Neural crest cell (in vitro differentiated cells): ENCODE results near the gene CACNA2D3. TPM values are rescaled to one million over a fixed set of nuclear protein-coding genes. Genes with fewer than 3 reads are reported as not detected.

Experiments used
- DNase-seq: peaks from one replicate; pipeline ENCODE4 v3.0.0; 2021; ENCODE audit warnings: low read depth, mixed read lengths, low spot score
- H3K27ac Mint-ChIP-seq: one replicate; pipeline ENCODE4 v1.8.0; 2021; ENCODE audit warnings: mild to moderate bottlenecking, mixed read lengths; ENCODE audit not compliant: unreplicated experiment
- H3K27me3 Mint-ChIP-seq: 2 replicates; pipeline ENCODE4 v1.8.0; 2021; ENCODE audit warnings: low read depth, mild to moderate bottlenecking, mixed read lengths
- H3K36me3 Mint-ChIP-seq: 2 replicates; pipeline ENCODE4 v1.8.0; 2021; ENCODE audit warnings: low read depth, mild to moderate bottlenecking, mixed read lengths
- H3K4me1 Mint-ChIP-seq: 2 replicates; pipeline ENCODE4 v1.8.0; 2021; ENCODE audit warnings: mixed read lengths
- H3K4me3 Mint-ChIP-seq: one replicate; pipeline ENCODE4 v1.8.0; 2021; ENCODE audit warnings: mild to moderate bottlenecking, mixed read lengths
- H3K9me3 Mint-ChIP-seq: 2 replicates; pipeline ENCODE4 v1.8.0; 2021; ENCODE audit warnings: mixed read lengths
- total RNA-seq: library from RNA; stranded (reverse); gene quantifications from 2 replicates; pipeline ENCODE4 v1.2.1, GENCODE V29; 2021
- TF ChIP-seq, protein P1 (sequence below): fragments of 200-600 bp; sonication (generic); conservative IDR thresholded peaks from 2 replicates; pipeline ENCODE4 v1.5.0; 2021; ENCODE audit warnings: antibody characterized with exemption, mild to moderate bottlenecking

CACNA2D3 gene
- total RNA-seq, 1 donor from 2014 or later = 0.82 TPM

DNA sequence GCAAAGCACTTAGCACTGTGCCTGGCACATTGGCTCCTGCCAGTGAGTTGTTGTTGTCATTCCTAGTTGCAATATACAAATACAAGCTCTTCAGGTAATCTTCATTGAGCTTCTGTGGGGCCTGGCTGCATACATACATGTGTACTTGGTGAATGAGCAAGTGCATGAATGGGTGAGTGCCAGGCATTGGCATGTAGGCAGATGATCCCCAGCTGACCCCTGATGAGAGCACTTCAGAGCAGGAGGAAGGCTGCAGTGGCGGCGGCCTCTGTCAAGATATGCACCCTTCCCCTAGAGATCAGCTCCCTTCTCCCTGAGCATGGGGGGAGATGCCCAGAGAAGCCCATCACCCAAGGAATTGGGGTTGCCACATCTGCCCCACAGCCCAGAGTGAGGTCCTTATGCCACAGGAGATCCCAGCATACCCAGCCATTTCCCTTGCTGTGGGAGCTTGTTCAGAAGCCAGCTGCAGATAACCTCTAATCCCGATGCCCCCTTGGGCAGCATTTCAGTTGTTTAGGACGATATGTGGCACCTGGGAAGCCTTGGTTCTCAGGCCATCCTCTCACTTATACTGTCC lies 8.8 kb downstream of the CACNA2D3 start:
- Mint-ChIP-seq H3K36me3 (no peaks in the 10 kb centered on the region), H3K4me3 (no peak overlapping the region), H3K9me3 (no peaks in the 10 kb centered on the region), H3K27ac (no peak overlapping the region), H3K27me3 (peaks cover 67% of the 10 kb centered on the region), H3K4me1 (no peaks in the 10 kb centered on the region)
- no peak for DNase-seq
- TF ChIP-seq, protein P1, sequence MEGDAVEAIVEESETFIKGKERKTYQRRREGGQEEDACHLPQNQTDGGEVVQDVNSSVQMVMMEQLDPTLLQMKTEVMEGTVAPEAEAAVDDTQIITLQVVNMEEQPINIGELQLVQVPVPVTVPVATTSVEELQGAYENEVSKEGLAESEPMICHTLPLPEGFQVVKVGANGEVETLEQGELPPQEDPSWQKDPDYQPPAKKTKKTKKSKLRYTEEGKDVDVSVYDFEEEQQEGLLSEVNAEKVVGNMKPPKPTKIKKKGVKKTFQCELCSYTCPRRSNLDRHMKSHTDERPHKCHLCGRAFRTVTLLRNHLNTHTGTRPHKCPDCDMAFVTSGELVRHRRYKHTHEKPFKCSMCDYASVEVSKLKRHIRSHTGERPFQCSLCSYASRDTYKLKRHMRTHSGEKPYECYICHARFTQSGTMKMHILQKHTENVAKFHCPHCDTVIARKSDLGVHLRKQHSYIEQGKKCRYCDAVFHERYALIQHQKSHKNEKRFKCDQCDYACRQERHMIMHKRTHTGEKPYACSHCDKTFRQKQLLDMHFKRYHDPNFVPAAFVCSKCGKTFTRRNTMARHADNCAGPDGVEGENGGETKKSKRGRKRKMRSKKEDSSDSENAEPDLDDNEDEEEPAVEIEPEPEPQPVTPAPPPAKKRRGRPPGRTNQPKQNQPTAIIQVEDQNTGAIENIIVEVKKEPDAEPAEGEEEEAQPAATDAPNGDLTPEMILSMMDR = no peak

DNA sequence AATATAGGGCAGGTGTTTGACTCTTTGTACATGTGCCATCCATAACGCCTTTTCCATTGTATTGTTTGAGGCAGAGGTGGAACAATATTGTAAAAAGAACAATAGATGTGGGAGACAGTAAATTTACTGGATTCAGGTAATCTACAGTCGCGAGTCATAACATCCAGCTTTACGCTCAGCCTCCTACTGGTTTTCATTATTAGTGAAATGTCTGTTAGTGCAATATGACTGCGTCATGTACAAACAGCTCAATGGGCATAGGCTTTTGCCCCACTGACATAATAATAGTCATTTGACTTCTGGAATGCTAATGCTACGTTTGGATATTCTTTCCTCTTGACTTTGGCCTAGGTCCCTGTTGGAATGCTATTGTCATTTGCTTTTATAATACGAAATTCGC lies 9.5 kb downstream of the CACNA2D3 start:
- TF ChIP-seq, protein P1 = no peak
- H3K27ac Mint-ChIP-seq = no peak overlapping the region
- no peaks in the 10 kb centered on the region for H3K9me3 Mint-ChIP-seq
- H3K36me3 Mint-ChIP-seq = no peaks in the 10 kb centered on the region
- no peak overlapping the region for H3K4me3 Mint-ChIP-seq
- DNase-seq = no peak
- H3K4me1 Mint-ChIP-seq = no peaks in the 10 kb centered on the region
- peaks cover 66% of the 10 kb centered on the region for H3K27me3 Mint-ChIP-seq

DNA sequence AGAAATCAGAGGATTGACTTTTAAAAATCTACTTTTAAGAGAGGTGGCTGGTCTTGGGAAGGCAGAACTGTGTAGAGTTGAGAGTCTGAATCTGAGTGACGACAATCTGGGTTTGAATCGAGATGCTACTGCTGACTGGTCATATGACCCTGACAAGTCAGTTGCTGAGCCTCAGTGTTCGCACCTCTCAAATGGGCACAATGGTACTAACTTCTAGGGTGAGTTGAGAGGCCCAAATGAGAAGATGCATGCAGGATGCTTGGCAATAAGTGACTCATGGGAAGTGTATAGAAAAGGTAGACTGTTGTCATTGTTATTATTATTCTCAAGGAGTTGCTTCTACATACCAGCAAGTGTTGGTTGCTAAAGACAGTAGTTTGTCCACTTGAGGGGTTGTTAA lies 10.3 kb downstream of the CACNA2D3 start:
- TF ChIP-seq, protein P1 = no peak
- H3K9me3 Mint-ChIP-seq = no peaks in the 10 kb centered on the region
- DNase-seq = no peak
- H3K4me3 Mint-ChIP-seq = no peak overlapping the region
- H3K36me3 Mint-ChIP-seq = no peaks in the 10 kb centered on the region
- no peak overlapping the region for H3K27ac Mint-ChIP-seq
- H3K4me1 Mint-ChIP-seq = no peaks in the 10 kb centered on the region
- H3K27me3 Mint-ChIP-seq = peaks cover 64% of the 10 kb centered on the region

DNA sequence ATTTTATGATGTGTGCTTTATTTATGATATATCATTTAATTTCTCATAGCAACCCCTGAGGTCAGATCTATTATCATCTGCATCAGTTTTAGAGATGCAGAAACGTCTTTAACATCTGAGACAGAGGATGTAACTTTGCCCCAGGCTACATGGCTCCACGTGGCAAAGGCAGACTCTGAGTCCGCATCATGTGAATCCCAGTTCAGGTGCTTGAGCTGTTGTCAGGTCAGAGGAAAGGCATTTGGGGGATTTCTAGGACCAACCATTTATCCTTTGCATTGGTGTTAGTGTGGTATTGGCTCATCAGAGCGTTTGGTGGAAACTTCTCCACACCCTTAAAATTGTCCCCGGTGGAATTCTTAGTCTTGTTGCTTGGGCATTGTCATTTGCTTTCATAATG lies 10.8 kb downstream of the CACNA2D3 start:
- no peaks in the 10 kb centered on the region for H3K36me3 Mint-ChIP-seq
- H3K4me1 Mint-ChIP-seq = no peaks in the 10 kb centered on the region
- TF ChIP-seq, protein P1 = no peak
- DNase-seq = no peak
- H3K4me3 Mint-ChIP-seq = no peak overlapping the region
- H3K9me3 Mint-ChIP-seq = no peaks in the 10 kb centered on the region
- peaks cover 62% of the 10 kb centered on the region for H3K27me3 Mint-ChIP-seq
- no peak overlapping the region for H3K27ac Mint-ChIP-seq

DNA sequence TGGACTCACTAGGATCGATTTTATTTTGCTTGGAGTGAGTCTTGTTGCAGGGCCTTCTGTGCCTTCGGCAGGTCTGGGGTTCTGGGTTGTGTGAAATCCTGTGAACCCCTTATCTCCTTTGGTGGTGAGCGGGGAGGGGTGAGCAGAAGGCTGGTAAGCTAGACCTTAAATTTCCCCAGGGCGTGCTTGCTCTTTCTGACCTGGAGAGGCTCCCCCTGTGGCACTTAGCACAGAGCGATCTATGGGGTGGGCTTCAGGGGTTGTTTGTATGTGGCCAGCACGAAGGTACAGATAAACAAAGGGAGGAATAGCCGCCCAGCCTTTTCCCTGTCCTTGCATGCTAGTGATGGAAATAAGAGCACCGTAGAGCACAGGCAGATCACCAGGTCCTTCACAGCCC lies 11.8 kb downstream of the CACNA2D3 start:
- Mint-ChIP-seq H3K36me3 (no peaks in the 10 kb centered on the region), H3K4me3 (no peak overlapping the region), H3K27ac (no peak overlapping the region), H3K27me3 (peaks cover 60% of the 10 kb centered on the region), H3K4me1 (no peaks in the 10 kb centered on the region), H3K9me3 (no peaks in the 10 kb centered on the region)
- TF ChIP-seq, protein P1 = no peak
- DNase-seq = no peak
